Nephron progenitor cell (in vitro differentiated cells): Measurements from ENCODE around the gene CTDSPL.

Source experiments
- DNase-seq: peaks from one replicate; pipeline ENCODE4 v3.0.0; 2021
- H3K27ac Mint-ChIP-seq: 2 replicates; pipeline ENCODE4 v1.8.0; 2021; ENCODE audit warnings: mild to moderate bottlenecking, moderate library complexity, mixed read lengths
- H3K27me3 Mint-ChIP-seq: 2 replicates; pipeline ENCODE4 v1.8.0; 2021; ENCODE audit warnings: mild to moderate bottlenecking, low read depth, mixed read lengths; ENCODE audit not compliant: poor library complexity
- H3K36me3 Mint-ChIP-seq: 2 replicates; pipeline ENCODE4 v1.8.0; 2021; ENCODE audit warnings: low read depth, mixed read lengths
- H3K4me1 Mint-ChIP-seq: 2 replicates; pipeline ENCODE4 v1.8.0; 2021; ENCODE audit warnings: mixed read lengths
- H3K4me3 Mint-ChIP-seq: 2 replicates; pipeline ENCODE4 v1.8.0; 2021; ENCODE audit warnings: mild to moderate bottlenecking, moderate library complexity, mixed read lengths
- H3K9me3 Mint-ChIP-seq: 2 replicates; pipeline ENCODE4 v1.8.0; 2021; ENCODE audit warnings: mild to moderate bottlenecking, moderate library complexity, mixed read lengths
- TF ChIP-seq, protein P1 (sequence below): fragments of 200-600 bp; sonication (generic); IDR thresholded peaks from 2 replicates; pipeline ENCODE4 v1.5.0; 2021; ENCODE audit warnings: antibody characterized with exemption

Gene CTDSPL

DNA sequence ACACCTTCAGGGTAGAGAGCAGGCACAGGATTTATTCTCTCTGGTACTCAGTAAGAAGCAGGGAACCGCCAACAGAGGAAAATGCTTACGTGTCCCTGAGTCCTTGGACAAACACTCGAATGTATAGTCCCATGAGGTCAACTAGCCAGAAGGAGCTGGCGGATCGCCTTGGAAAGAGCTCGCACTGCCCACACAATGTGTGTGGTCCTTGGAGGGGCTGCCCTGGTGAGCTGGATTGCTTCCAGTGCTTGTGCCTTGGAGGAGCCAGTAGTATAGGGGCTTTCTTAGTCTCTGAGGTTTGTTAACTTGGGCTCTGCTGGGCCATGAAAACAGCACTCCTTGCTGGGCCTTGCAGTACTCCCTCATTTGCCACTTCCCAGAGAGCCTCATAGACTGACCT lies 88.2 kb downstream of the CTDSPL start:
- Mint-ChIP-seq H3K36me3 (peaks cover 74% of the 10 kb centered on the region), H3K4me3 (no peak overlapping the region), H3K27ac (no peak overlapping the region), H3K9me3 (peaks cover 8% of the 10 kb centered on the region), H3K4me1 (peaks cover 30% of the 10 kb centered on the region), H3K27me3 (no peaks in the 10 kb centered on the region)
- no peak for DNase-seq
- TF ChIP-seq, protein P1, sequence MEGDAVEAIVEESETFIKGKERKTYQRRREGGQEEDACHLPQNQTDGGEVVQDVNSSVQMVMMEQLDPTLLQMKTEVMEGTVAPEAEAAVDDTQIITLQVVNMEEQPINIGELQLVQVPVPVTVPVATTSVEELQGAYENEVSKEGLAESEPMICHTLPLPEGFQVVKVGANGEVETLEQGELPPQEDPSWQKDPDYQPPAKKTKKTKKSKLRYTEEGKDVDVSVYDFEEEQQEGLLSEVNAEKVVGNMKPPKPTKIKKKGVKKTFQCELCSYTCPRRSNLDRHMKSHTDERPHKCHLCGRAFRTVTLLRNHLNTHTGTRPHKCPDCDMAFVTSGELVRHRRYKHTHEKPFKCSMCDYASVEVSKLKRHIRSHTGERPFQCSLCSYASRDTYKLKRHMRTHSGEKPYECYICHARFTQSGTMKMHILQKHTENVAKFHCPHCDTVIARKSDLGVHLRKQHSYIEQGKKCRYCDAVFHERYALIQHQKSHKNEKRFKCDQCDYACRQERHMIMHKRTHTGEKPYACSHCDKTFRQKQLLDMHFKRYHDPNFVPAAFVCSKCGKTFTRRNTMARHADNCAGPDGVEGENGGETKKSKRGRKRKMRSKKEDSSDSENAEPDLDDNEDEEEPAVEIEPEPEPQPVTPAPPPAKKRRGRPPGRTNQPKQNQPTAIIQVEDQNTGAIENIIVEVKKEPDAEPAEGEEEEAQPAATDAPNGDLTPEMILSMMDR: no peak

GRCh38 chr3:37952564-37952963 lies 90.9 kb downstream of the CTDSPL start:
- no peaks in the 10 kb centered on the region for H3K27me3 Mint-ChIP-seq
- H3K36me3 Mint-ChIP-seq: peaks cover 70% of the 10 kb centered on the region
- TF ChIP-seq, protein P1: no peak
- H3K27ac Mint-ChIP-seq: no peak overlapping the region
- DNase-seq: no peak
- peaks cover 22% of the 10 kb centered on the region for H3K4me1 Mint-ChIP-seq
- H3K4me3 Mint-ChIP-seq: no peak overlapping the region
- peaks cover 8% of the 10 kb centered on the region for H3K9me3 Mint-ChIP-seq

GRCh38 chr3:37953226-37953625 lies 91.5 kb downstream of the CTDSPL start:
- no peaks in the 10 kb centered on the region for H3K27me3 Mint-ChIP-seq
- H3K4me3 Mint-ChIP-seq: no peak overlapping the region
- no peak for DNase-seq
- peaks cover 8% of the 10 kb centered on the region for H3K9me3 Mint-ChIP-seq
- peaks cover 24% of the 10 kb centered on the region for H3K4me1 Mint-ChIP-seq
- H3K27ac Mint-ChIP-seq: no peak overlapping the region
- TF ChIP-seq, protein P1: no peak
- H3K36me3 Mint-ChIP-seq: peaks cover 64% of the 10 kb centered on the region

GRCh38 chr3:37953707-37954394 lies 92.2 kb downstream of the CTDSPL start:
- Mint-ChIP-seq H3K9me3 (peaks cover 8% of the 10 kb centered on the region), H3K27me3 (no peaks in the 10 kb centered on the region), H3K4me3 (no peak overlapping the region), H3K4me1 (peaks cover 24% of the 10 kb centered on the region), H3K36me3 (peaks cover 61% of the 10 kb centered on the region), H3K27ac (no peak overlapping the region)
- TF ChIP-seq, protein P1: no peak
- DNase-seq: no peak

GRCh38 chr3:37954881-37955280 lies 93.2 kb downstream of the CTDSPL start:
- Mint-ChIP-seq H3K36me3 (peaks cover 52% of the 10 kb centered on the region), H3K4me1 (peaks cover 21% of the 10 kb centered on the region), H3K27me3 (no peaks in the 10 kb centered on the region), H3K27ac (no peak overlapping the region), H3K9me3 (peaks cover 8% of the 10 kb centered on the region), H3K4me3 (no peak overlapping the region)
- TF ChIP-seq, protein P1: no peak
- no peak for DNase-seq
